ENCODE data around the gene XYLT1. TPM values are rescaled to one million over a fixed set of nuclear protein-coding genes. Genes with fewer than 3 reads are reported as not detected.
A peak's percentile ranks its signal among the peaks of the same experiment; 100 is the strongest.

Gene XYLT1
- polyA plus RNA-seq, 1 donor (not counting 4 experiments of a cell fraction or from before 2014, with no cell fraction given) = 4.4 TPM

DNA sequence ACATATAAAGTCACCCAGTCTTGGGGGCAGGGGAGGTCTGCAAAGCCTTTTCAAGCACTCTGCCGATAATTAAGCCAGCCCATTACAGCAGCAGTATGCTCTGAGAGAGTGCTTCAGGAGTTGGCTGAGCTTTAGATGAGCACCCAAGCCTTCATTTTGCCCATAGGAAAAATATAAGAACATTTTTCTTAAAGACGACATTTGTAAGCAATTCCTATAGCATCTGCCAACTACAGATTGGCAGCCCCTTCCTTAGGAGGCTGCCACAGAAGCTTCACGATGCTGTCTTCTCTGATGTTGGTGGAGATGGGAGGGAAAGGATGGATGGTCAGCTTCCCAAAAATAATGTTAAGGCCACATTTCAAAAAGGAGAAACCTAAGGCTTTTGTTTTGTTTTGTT lies 367.5 kb downstream of the XYLT1 start:
- H4K20me1 ChIP-seq (ENCODE audit: control insufficient read depth, extremely low read depth, insufficient read depth, low read length) = no peaks in the 10 kb centered on the region
- TF ChIP-seq CTCF (optimal IDR thresholded peaks at IDR 0.05 in 1 of 3, IDR thresholded peaks at IDR 0.05 in 1 of 3, conservative IDR thresholded peaks at IDR 0.05 in 1 of 3; ENCODE audit: extremely low read depth in 1 of 3, insufficient read depth in 2 of 3, low read length in 3 of 3) = no peak
- no peak for TF ChIP-seq EZH2 (IDR thresholded peaks at IDR 0.05; ENCODE audit: low read length)
- dilution Hi-C loops (cut with MboI; ENCODE audit: extremely low pct_ligation_motif_present, low sequenced_read_pairs) = no loop called here

GRCh38 chr16:17101646-17102045 lies 369.1 kb downstream of the XYLT1 start:
- no peak for TF ChIP-seq EZH2 (IDR thresholded peaks at IDR 0.05; ENCODE audit: low read length)
- TF ChIP-seq CTCF (optimal IDR thresholded peaks at IDR 0.05 in 1 of 3, IDR thresholded peaks at IDR 0.05 in 1 of 3, conservative IDR thresholded peaks at IDR 0.05 in 1 of 3; ENCODE audit: extremely low read depth in 1 of 3, insufficient read depth in 2 of 3, low read length in 3 of 3) = no peak
- no peaks in the 10 kb centered on the region for H3K27me3 ChIP-seq (ENCODE audit: control insufficient read depth, extremely low read depth, insufficient read depth, low read length)
- no peak overlapping the region for H3K4me3 ChIP-seq (ENCODE audit: control insufficient read depth in 2 of 3, extremely low read depth in 1 of 3, insufficient read depth in 2 of 3, low read depth in 1 of 3, low read length in 3 of 3)
- H4K20me1 ChIP-seq (ENCODE audit: control insufficient read depth, extremely low read depth, insufficient read depth, low read length) = no peaks in the 10 kb centered on the region
- H2AFZ ChIP-seq (ENCODE audit: control insufficient read depth, low read length) = no peak overlapping the region
- DNase-seq (ENCODE audit: low read depth, low spot score) = peak; percentile 17
- no peak overlapping the region for H3K4me2 ChIP-seq (ENCODE audit: control insufficient read depth, extremely low read depth, insufficient read depth, low read depth, low read length)
- dilution Hi-C loops (cut with MboI; ENCODE audit: extremely low pct_ligation_motif_present, low sequenced_read_pairs) = no loop called here
- H3K27ac ChIP-seq (ENCODE audit: control insufficient read depth, insufficient read depth, low read length) = no peak overlapping the region
- no peak overlapping the region for H3K9ac ChIP-seq (ENCODE audit: control insufficient read depth, extremely low read depth, insufficient read depth, low read length)
- no peaks in the 10 kb centered on the region for H3K9me3 ChIP-seq (ENCODE audit: control insufficient read depth, low read depth, low read length)
- no peaks in the 10 kb centered on the region for H3K36me3 ChIP-seq (ENCODE audit: control insufficient read depth in 2 of 2, extremely low read depth in 1 of 2, insufficient read depth in 2 of 2, low read length in 2 of 2)
- no peak for FAIRE-seq
- no peaks in the 10 kb centered on the region for H3K9me1 ChIP-seq (ENCODE audit: control insufficient read depth, extremely low read depth, insufficient read depth, low read length)
- H3K79me2 ChIP-seq (ENCODE audit: control insufficient read depth, insufficient read depth, low read length) = no peaks in the 10 kb centered on the region
- H3K4me1 ChIP-seq (ENCODE audit: control insufficient read depth, extremely low read depth, insufficient read depth, low read length) = no peaks in the 10 kb centered on the region

More for the DNA sequence above, 367.5 kb downstream of the XYLT1 start:
- H3K9me1 ChIP-seq (ENCODE audit: control insufficient read depth, extremely low read depth, insufficient read depth, low read length) = no peaks in the 10 kb centered on the region
- H3K4me2 ChIP-seq (ENCODE audit: control insufficient read depth, extremely low read depth, insufficient read depth, low read depth, low read length) = no peak overlapping the region
- no peak overlapping the region for H3K9ac ChIP-seq (ENCODE audit: control insufficient read depth, extremely low read depth, insufficient read depth, low read length)
- H3K4me3 ChIP-seq (ENCODE audit: control insufficient read depth in 2 of 3, extremely low read depth in 1 of 3, insufficient read depth in 2 of 3, low read depth in 1 of 3, low read length in 3 of 3) = no peak overlapping the region
- H3K79me2 ChIP-seq (ENCODE audit: control insufficient read depth, insufficient read depth, low read length) = no peaks in the 10 kb centered on the region
- H3K36me3 ChIP-seq (ENCODE audit: control insufficient read depth in 2 of 2, extremely low read depth in 1 of 2, insufficient read depth in 2 of 2, low read length in 2 of 2) = no peaks in the 10 kb centered on the region
- H3K27ac ChIP-seq (ENCODE audit: control insufficient read depth, insufficient read depth, low read length) = no peak overlapping the region
- H3K4me1 ChIP-seq (ENCODE audit: control insufficient read depth, extremely low read depth, insufficient read depth, low read length) = no peaks in the 10 kb centered on the region
- FAIRE-seq = no peak
- DNase-seq (ENCODE audit: low read depth, low spot score) = no peak
- no peaks in the 10 kb centered on the region for H3K9me3 ChIP-seq (ENCODE audit: control insufficient read depth, low read depth, low read length)
- H3K27me3 ChIP-seq (ENCODE audit: control insufficient read depth, extremely low read depth, insufficient read depth, low read length) = no peaks in the 10 kb centered on the region
- H2AFZ ChIP-seq (ENCODE audit: control insufficient read depth, low read length) = no peak overlapping the region
